AG09319 (cell line): Measurements from ENCODE around the gene SLC9A9.

Experiments
- DNase-seq: peaks from one replicate; pipeline ENCODE4 v3.0.0-alpha.2; 2010; ENCODE audit warnings: low read depth; ENCODE audit errors: extremely low read depth
- TF ChIP-seq, protein P1 (sequence below): IDR thresholded peaks from 2 replicates; pipeline ENCODE4 v1.5.1; 2011; ENCODE audit warnings: low read depth, mild to moderate bottlenecking, inconsistent platforms, low read length, moderate library complexity

The SLC9A9 gene

GRCh38 chr3:143538577-143538981, 309.7 kb downstream of the SLC9A9 start:
- DNase-seq, result peak; percentile 48
- TF ChIP-seq, protein P1, sequence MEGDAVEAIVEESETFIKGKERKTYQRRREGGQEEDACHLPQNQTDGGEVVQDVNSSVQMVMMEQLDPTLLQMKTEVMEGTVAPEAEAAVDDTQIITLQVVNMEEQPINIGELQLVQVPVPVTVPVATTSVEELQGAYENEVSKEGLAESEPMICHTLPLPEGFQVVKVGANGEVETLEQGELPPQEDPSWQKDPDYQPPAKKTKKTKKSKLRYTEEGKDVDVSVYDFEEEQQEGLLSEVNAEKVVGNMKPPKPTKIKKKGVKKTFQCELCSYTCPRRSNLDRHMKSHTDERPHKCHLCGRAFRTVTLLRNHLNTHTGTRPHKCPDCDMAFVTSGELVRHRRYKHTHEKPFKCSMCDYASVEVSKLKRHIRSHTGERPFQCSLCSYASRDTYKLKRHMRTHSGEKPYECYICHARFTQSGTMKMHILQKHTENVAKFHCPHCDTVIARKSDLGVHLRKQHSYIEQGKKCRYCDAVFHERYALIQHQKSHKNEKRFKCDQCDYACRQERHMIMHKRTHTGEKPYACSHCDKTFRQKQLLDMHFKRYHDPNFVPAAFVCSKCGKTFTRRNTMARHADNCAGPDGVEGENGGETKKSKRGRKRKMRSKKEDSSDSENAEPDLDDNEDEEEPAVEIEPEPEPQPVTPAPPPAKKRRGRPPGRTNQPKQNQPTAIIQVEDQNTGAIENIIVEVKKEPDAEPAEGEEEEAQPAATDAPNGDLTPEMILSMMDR, result no peak

DNA sequence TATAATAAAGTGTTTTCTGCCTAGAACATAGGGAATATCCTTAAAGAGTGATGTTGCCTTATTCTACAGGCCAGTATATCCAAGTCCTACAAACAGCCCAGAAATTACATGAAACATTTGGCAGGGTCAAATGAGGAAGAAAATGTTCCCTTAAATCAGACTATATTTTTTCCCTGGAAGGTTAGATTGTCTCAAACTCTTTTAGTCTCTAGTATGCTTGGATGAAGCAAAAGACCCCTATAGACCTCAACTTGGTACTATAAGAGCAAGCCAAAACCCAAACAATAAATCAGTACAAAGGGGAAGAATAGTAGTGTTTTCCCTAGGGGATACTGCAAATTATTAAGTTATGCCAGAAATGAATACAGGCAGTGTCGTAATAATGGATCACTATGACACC, 310.2 kb downstream of the SLC9A9 start:
- TF ChIP-seq, protein P1, result no peak
- no peak for DNase-seq

DNA sequence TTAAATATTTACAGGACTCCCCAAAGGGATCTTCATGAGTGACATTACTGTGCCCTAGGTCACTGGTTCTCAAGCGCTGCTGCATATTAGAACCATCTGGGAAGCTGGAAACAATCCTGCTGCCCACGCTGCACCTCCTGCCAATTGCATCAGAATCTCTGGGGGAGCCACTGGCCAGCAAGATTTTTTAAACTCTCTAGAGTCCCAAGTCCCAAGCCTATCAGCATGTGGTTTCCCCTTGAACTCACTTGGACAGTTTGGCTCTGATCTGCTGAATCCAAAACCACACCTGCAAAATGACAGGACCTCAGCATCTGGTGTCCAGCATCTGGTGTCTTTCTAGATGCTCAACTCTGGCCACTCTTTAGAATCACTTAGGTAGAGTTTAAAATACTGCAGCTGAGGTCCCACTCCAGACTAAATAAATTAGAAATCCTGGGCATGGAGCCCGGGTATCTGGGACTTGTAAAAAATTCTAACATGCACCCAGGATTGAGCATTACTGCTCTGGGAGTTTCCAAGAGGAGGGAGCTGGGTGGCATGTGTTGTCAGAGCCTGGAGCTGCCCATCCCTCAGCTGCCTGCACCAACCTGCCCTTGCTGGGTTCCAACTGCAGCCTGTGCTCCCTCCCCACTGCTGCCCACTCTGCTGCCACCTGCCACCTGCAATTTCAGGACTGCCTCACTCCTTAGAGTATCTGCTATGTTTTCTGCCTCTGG, 311.3 kb downstream of the SLC9A9 start:
- peak; percentile 49 for DNase-seq
- TF ChIP-seq, protein P1, result no peak

GRCh38 chr3:143535994-143536784, 312.1 kb downstream of the SLC9A9 start:
- TF ChIP-seq, protein P1, result no peak
- no peak for DNase-seq

DNA sequence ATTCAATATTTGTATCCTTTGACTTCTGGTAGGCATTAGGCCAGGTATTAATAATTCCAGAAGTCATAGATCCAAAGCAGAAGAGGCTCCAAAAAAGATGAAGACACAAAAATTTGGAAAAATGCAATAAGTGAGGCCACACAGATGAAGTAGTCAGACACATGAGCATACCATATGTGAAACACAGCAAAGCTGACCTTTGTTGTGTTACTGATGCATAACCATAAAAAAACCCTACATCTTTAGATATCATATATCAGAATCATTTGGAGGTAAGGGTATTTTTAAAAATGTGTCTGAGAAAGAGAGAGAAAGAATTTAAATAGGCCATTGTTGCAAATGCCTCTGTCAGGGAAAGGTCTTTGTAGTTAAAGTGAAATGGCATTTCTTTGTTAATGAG, 314.9 kb downstream of the SLC9A9 start:
- TF ChIP-seq, protein P1, result no peak
- DNase-seq, result no peak

- no peak for DNase-seq
- TF ChIP-seq, protein P1, result no peak
Measured at GRCh38 chr3:143532091-143532490, 316.2 kb downstream of the SLC9A9 start.

- no peak for DNase-seq
- TF ChIP-seq, protein P1, result no peak
Measured at GRCh38 chr3:143531101-143531500, 317.2 kb downstream of the SLC9A9 start.
